WTC11 (cell line): Measurements from ENCODE around the gene SLC13A4. TPM values are rescaled to one million over a fixed set of nuclear protein-coding genes. Genes with fewer than 3 reads are reported as not detected.

Source experiments
- ATAC-seq: fragments of 200-7000 bp; cut with Tn5 transposase; 2 replicates; pipeline ENCODE4 v1.10.0; 2021; ENCODE audit warnings: mild to moderate bottlenecking, moderate library complexity
- CTCF ChIA-PET: fragments of 300-600 bp; sonication (Branson Sonifier 250); formaldehyde crosslinking; loops from one replicate; lab custom pipeline; 2021; ENCODE audit warnings: antibody characterized with exemption; lab: Charles Lee
- POLR2A ChIA-PET: fragments of 350-600 bp; sonication (Branson Sonifier 250); formaldehyde crosslinking; loops from one replicate; lab custom pipeline; 2021; ENCODE audit warnings: antibody characterized with exemption; lab: Charles Lee
- DNase-seq: peaks from one replicate; pipeline ENCODE4 v3.0.0; 2021; ENCODE audit warnings: low spot score
- H3K27ac Mint-ChIP-seq: 2 replicates; pipeline ENCODE4 v1.8.0; 2021; ENCODE audit warnings: mixed read lengths
- H3K27me3 Mint-ChIP-seq: 2 replicates; pipeline ENCODE4 v1.8.0; 2021; ENCODE audit warnings: low read depth, mild to moderate bottlenecking, moderate library complexity, mixed read lengths
- H3K36me3 Mint-ChIP-seq: 2 replicates; pipeline ENCODE4 v1.8.0; 2021; ENCODE audit warnings: mixed read lengths
- H3K4me1 Mint-ChIP-seq: 2 replicates; pipeline ENCODE4 v1.8.0; 2022; ENCODE audit warnings: mixed read lengths
- H3K4me3 Mint-ChIP-seq: 2 replicates; pipeline ENCODE4 v1.8.0; 2021; ENCODE audit warnings: mild to moderate bottlenecking, moderate library complexity, mixed read lengths
- H3K9me3 Mint-ChIP-seq: 2 replicates; pipeline ENCODE4 v1.8.0; 2021; ENCODE audit warnings: mixed read lengths
- CBFB ChIP-seq: sonication (generic); formaldehyde crosslinking; IDR thresholded peaks from 2 replicates; pipeline ENCODE4 v1.8.1; 2022; ENCODE audit warnings: mild to moderate bottlenecking, low read depth, missing genetic modification reagents
- EMX1 ChIP-seq: fragments of 250-450 bp; sonication (Bioruptor Pico); IDR thresholded peaks from 2 replicates; pipeline ENCODE4 v1.8.0; 2021; ENCODE audit warnings: mild to moderate bottlenecking
- ESRRA ChIP-seq: sonication (generic); formaldehyde crosslinking; IDR thresholded peaks from 2 replicates; pipeline ENCODE4 v1.8.1; 2022; ENCODE audit warnings: mild to moderate bottlenecking, missing genetic modification reagents, borderline replicate concordance
- ETV6 ChIP-seq: sonication (generic); formaldehyde crosslinking; IDR thresholded peaks from 2 replicates; pipeline ENCODE4 v1.8.1; 2022; ENCODE audit warnings: mild to moderate bottlenecking, missing genetic modification reagents
- FOXK1 ChIP-seq: sonication (generic); formaldehyde crosslinking; IDR thresholded peaks from 2 replicates; pipeline ENCODE4 v1.8.0; 2022; ENCODE audit warnings: mild to moderate bottlenecking, moderate library complexity, missing genetic modification reagents
- FOXP1 ChIP-seq: sonication (generic); formaldehyde crosslinking; IDR thresholded peaks from 2 replicates; pipeline ENCODE4 v1.8.0; 2022; ENCODE audit warnings: missing genetic modification reagents, mild to moderate bottlenecking, moderate library complexity, borderline replicate concordance
- GRHL2 ChIP-seq: fragments of 250-450 bp; sonication (Bioruptor Pico); IDR thresholded peaks from 2 replicates; pipeline ENCODE4 v1.8.0; 2022; ENCODE audit warnings: mild to moderate bottlenecking, moderate library complexity; ENCODE audit not compliant: insufficient replicate concordance, severe bottlenecking
- NR2C2 ChIP-seq: sonication (generic); formaldehyde crosslinking; IDR thresholded peaks from 2 replicates; pipeline ENCODE4 v1.8.0; 2022; ENCODE audit warnings: mild to moderate bottlenecking, missing genetic modification reagents
- OVOL2 ChIP-seq: fragments of 250-450 bp; sonication (Bioruptor Pico); IDR thresholded peaks from 2 replicates; pipeline ENCODE4 v1.9.0; 2021; ENCODE audit warnings: mild to moderate bottlenecking, borderline replicate concordance
- SOX15 ChIP-seq: fragments of 250-450 bp; sonication (Bioruptor Pico); IDR thresholded peaks from 2 replicates; pipeline ENCODE4 v1.9.0; 2021; ENCODE audit warnings: mild to moderate bottlenecking
- TEAD4 ChIP-seq: sonication (generic); formaldehyde crosslinking; IDR thresholded peaks from 2 replicates; pipeline ENCODE4 v1.8.0; 2022; ENCODE audit warnings: mild to moderate bottlenecking, missing genetic modification reagents
- ZNF232 ChIP-seq: sonication (generic); formaldehyde crosslinking; IDR thresholded peaks from 2 replicates; pipeline ENCODE4 v1.8.0; 2022; ENCODE audit warnings: mild to moderate bottlenecking, missing genetic modification reagents
- ZNF416 ChIP-seq: fragments of 250-450 bp; sonication (Bioruptor Pico); IDR thresholded peaks from 2 replicates; pipeline ENCODE4 v1.9.0; 2021; ENCODE audit warnings: mild to moderate bottlenecking, inconsistent platforms
- ZNF423 ChIP-seq: fragments of 250-450 bp; sonication (Bioruptor Pico); IDR thresholded peaks from 2 replicates; pipeline ENCODE4 v2.1.2; 2022; ENCODE audit warnings: mild to moderate bottlenecking, moderate library complexity
- total RNA-seq: library from RNA; stranded (reverse); gene quantifications from 3 replicates; pipeline ENCODE4 v1.2.3, GENCODE V29; 2021
- TF ChIP-seq, protein P1 (sequence below): sonication (generic); formaldehyde crosslinking; IDR thresholded peaks from 2 replicates; pipeline ENCODE4 v1.8.1; 2022; ENCODE audit warnings: mild to moderate bottlenecking, missing genetic modification reagents, moderate library complexity, borderline replicate concordance
- TF ChIP-seq, protein P2 (sequence below): sonication (generic); formaldehyde crosslinking; IDR thresholded peaks from 2 replicates; pipeline ENCODE4 v1.8.1; 2023; ENCODE audit warnings: mild to moderate bottlenecking, moderate library complexity, missing genetic modification reagents
- TF ChIP-seq, protein P3 (sequence below): sonication (generic); formaldehyde crosslinking; conservative IDR thresholded peaks from 2 replicates; pipeline ENCODE4 v1.8.1; 2022; ENCODE audit warnings: mild to moderate bottlenecking, missing genetic modification reagents
- TF ChIP-seq, protein P4 (sequence below): sonication (generic); formaldehyde crosslinking; IDR thresholded peaks from 2 replicates; pipeline ENCODE4 v1.8.1; 2023; ENCODE audit warnings: mild to moderate bottlenecking, missing genetic modification reagents
- TF ChIP-seq, protein P5 (sequence below): sonication (generic); formaldehyde crosslinking; IDR thresholded peaks from 2 replicates; pipeline ENCODE4 v1.8.0; 2022; ENCODE audit warnings: missing genetic modification reagents
- TF ChIP-seq, protein P6 (sequence below): sonication (generic); formaldehyde crosslinking; IDR thresholded peaks from 2 replicates; pipeline ENCODE4 v1.8.1; 2022; ENCODE audit warnings: mild to moderate bottlenecking, moderate library complexity, missing genetic modification reagents

SLC13A4 gene
- total RNA-seq, 1 experiment from 2014 or later = 1.6 TPM

DNA sequence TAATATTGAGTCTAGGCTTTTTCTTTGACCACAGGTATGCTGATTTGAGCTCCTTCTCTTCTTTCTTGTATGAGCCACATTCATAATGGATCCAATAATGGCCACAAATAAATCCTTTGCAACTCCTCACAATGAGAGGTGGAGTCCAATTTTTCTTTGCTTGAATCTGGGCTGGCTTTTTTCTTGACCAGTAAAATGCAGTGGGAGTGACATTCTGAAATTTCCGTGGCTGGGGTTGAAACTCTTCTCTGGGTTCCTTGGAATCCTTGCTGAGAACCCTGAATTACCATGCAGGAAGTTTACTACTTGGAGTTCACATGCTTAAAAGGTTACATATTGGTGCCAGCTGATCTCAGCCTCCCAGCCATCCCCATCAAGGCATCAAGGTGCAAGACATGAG lies 43.1 kb upstream of the SLC13A4 start:
- ChIA-PET POLR2A (no interaction called here), CTCF (interaction anchor here (3.3 kb wide), 1 partner anchor 60 kb away, joined by 15 read pairs; no protein-coding TSS in a partner anchor)
- ATAC-seq = no peak
- Mint-ChIP-seq H3K36me3 (no peaks in the 10 kb centered on the region), H3K9me3 (no peaks in the 10 kb centered on the region), H3K4me3 (no peak overlapping the region), H3K4me1 (peaks cover 22% of the 10 kb centered on the region), H3K27ac (no peak overlapping the region), H3K27me3 (peaks cover 2% of the 10 kb centered on the region; the same call in 1 of the 2 replicates)
- DNase-seq = no peak
- no peak for TF ChIP-seq ZNF423 (CRISPR knock-in tag)
- no peak for TF ChIP-seq TEAD4 (CRISPR knock-in tag)
- no peak for TF ChIP-seq GRHL2 (CRISPR knock-in tag)
- TF ChIP-seq, protein P1, sequence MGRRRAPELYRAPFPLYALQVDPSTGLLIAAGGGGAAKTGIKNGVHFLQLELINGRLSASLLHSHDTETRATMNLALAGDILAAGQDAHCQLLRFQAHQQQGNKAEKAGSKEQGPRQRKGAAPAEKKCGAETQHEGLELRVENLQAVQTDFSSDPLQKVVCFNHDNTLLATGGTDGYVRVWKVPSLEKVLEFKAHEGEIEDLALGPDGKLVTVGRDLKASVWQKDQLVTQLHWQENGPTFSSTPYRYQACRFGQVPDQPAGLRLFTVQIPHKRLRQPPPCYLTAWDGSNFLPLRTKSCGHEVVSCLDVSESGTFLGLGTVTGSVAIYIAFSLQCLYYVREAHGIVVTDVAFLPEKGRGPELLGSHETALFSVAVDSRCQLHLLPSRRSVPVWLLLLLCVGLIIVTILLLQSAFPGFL = no peak
- no peak for TF ChIP-seq FOXP1 (CRISPR knock-in tag)
- no peak for TF ChIP-seq FOXK1 (CRISPR knock-in tag)
- TF ChIP-seq, protein P2, sequence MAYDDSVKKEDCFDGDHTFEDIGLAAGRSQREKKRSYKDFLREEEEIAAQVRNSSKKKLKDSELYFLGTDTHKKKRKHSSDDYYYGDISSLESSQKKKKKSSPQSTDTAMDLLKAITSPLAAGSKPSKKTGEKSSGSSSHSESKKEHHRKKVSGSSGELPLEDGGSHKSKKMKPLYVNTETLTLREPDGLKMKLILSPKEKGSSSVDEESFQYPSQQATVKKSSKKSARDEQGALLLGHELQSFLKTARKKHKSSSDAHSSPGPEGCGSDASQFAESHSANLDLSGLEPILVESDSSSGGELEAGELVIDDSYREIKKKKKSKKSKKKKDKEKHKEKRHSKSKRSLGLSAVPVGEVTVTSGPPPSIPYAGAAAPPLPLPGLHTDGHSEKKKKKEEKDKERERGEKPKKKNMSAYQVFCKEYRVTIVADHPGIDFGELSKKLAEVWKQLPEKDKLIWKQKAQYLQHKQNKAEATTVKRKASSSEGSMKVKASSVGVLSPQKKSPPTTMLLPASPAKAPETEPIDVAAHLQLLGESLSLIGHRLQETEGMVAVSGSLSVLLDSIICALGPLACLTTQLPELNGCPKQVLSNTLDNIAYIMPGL (CRISPR knock-in tag) = no peak
- TF ChIP-seq ETV6 = no peak
- TF ChIP-seq, protein P3, sequence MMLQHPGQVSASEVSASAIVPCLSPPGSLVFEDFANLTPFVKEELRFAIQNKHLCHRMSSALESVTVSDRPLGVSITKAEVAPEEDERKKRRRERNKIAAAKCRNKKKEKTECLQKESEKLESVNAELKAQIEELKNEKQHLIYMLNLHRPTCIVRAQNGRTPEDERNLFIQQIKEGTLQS = no peak
- TF ChIP-seq, protein P4, sequence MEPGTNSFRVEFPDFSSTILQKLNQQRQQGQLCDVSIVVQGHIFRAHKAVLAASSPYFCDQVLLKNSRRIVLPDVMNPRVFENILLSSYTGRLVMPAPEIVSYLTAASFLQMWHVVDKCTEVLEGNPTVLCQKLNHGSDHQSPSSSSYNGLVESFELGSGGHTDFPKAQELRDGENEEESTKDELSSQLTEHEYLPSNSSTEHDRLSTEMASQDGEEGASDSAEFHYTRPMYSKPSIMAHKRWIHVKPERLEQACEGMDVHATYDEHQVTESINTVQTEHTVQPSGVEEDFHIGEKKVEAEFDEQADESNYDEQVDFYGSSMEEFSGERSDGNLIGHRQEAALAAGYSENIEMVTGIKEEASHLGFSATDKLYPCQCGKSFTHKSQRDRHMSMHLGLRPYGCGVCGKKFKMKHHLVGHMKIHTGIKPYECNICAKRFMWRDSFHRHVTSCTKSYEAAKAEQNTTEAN (CRISPR knock-in tag) = no peak
- TF ChIP-seq, protein P5, sequence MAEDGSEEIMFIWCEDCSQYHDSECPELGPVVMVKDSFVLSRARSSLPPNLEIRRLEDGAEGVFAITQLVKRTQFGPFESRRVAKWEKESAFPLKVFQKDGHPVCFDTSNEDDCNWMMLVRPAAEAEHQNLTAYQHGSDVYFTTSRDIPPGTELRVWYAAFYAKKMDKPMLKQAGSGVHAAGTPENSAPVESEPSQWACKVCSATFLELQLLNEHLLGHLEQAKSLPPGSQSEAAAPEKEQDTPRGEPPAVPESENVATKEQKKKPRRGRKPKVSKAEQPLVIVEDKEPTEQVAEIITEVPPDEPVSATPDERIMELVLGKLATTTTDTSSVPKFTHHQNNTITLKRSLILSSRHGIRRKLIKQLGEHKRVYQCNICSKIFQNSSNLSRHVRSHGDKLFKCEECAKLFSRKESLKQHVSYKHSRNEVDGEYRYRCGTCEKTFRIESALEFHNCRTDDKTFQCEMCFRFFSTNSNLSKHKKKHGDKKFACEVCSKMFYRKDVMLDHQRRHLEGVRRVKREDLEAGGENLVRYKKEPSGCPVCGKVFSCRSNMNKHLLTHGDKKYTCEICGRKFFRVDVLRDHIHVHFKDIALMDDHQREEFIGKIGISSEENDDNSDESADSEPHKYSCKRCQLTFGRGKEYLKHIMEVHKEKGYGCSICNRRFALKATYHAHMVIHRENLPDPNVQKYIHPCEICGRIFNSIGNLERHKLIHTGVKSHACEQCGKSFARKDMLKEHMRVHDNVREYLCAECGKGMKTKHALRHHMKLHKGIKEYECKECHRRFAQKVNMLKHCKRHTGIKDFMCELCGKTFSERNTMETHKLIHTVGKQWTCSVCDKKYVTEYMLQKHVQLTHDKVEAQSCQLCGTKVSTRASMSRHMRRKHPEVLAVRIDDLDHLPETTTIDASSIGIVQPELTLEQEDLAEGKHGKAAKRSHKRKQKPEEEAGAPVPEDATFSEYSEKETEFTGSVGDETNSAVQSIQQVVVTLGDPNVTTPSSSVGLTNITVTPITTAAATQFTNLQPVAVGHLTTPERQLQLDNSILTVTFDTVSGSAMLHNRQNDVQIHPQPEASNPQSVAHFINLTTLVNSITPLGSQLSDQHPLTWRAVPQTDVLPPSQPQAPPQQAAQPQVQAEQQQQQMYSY (CRISPR knock-in tag) = no peak
- TF ChIP-seq, protein P6, sequence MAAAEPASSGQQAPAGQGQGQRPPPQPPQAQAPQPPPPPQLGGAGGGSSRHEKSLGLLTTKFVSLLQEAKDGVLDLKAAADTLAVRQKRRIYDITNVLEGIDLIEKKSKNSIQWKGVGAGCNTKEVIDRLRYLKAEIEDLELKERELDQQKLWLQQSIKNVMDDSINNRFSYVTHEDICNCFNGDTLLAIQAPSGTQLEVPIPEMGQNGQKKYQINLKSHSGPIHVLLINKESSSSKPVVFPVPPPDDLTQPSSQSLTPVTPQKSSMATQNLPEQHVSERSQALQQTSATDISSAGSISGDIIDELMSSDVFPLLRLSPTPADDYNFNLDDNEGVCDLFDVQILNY (CRISPR knock-in tag) = no peak
- TF ChIP-seq EMX1 (CRISPR knock-in tag) = no peak
- TF ChIP-seq NR2C2 (CRISPR knock-in tag) = no peak
- no peak for TF ChIP-seq OVOL2 (CRISPR knock-in tag)
- TF ChIP-seq ESRRA (CRISPR knock-in tag) = no peak
- no peak for TF ChIP-seq ZNF416 (CRISPR knock-in tag)
- TF ChIP-seq CBFB (CRISPR knock-in tag) = no peak
- TF ChIP-seq ZNF232 (CRISPR knock-in tag) = no peak
- no peak for TF ChIP-seq SOX15
